Left renal cortex interstitium (tissue), 4 donors: Measurements from ENCODE around the gene CDK19. TPM values are rescaled to one million over a fixed set of nuclear protein-coding genes. Genes with fewer than 3 reads are reported as not detected.
"Not testable (repeated sequence)": the region's sequence is repeated elsewhere in the genome, so short reads cannot be mapped to it uniquely, and the experiment has no call there.

Source experiments
- DNase-seq, 4 donors: peaks; one replicate each; pipeline ENCODE4 v3.0.0-alpha.2; 2013; ENCODE audit warnings: low read depth in 4 of 4, low spot score in 2 of 4, missing footprints in 1 of 4
- polyA plus RNA-seq, 4 donors: library from polyadenylated mRNA; unstranded; fragments of 120-200 nt; gene quantifications; one replicate each; pipeline ENCODE4 v1.2.1, GENCODE V29; 2013; ENCODE audit not compliant: insufficient read length in 4 of 4

CDK19 gene
- polyA plus RNA-seq, 4 donors, result 30.8 to 41.6 (median 35.5) TPM

GRCh38 chr6:110761371-110761770 is 53.9 kb downstream of the CDK19 start:
- no peak for DNase-seq

GRCh38 chr6:110760589-110760988 is 54.7 kb downstream of the CDK19 start:
- no peak for DNase-seq

- DNase-seq, result not testable (repeated sequence)
These were observed 55.2 kb downstream of the CDK19 start for GRCh38 chr6:110760098-110760497.

GRCh38 chr6:110757926-110758325 is 57.3 kb downstream of the CDK19 start:
- DNase-seq, result no peak

GRCh38 chr6:110756817-110757216 is 58.5 kb downstream of the CDK19 start:
- DNase-seq, result no peak

- no peak for DNase-seq
These were observed 59.8 kb downstream of the CDK19 start for GRCh38 chr6:110755411-110755834.

GRCh38 chr6:110753936-110754668 is 61.2 kb downstream of the CDK19 start:
- DNase-seq, result not testable (repeated sequence)

GRCh38 chr6:110748453-110748852 is 66.8 kb downstream of the CDK19 start:
- DNase-seq, result no peak

GRCh38 chr6:110746680-110747079 is 68.6 kb downstream of the CDK19 start:
- DNase-seq, result no peak

GRCh38 chr6:110744991-110745390 is 70.3 kb downstream of the CDK19 start:
- DNase-seq, result no peak

- not testable (repeated sequence) for DNase-seq
These were observed 72.7 kb downstream of the CDK19 start for GRCh38 chr6:110742552-110742951.

- no peak for DNase-seq
These were observed 73.8 kb downstream of the CDK19 start for GRCh38 chr6:110741517-110741916.

- peak in 1 of 4 donors; percentile 4 for DNase-seq
These were observed 76.3 kb downstream of the CDK19 start for GRCh38 chr6:110738899-110739365.

GRCh38 chr6:110735666-110736065 is 79.6 kb downstream of the CDK19 start:
- DNase-seq, result no peak

- DNase-seq, result no peak
These were observed 83.4 kb downstream of the CDK19 start for GRCh38 chr6:110731898-110732297.

- no peak for DNase-seq
These were observed 84.1 kb downstream of the CDK19 start for GRCh38 chr6:110731196-110731595.

- no peak for DNase-seq
These were observed 86.8 kb downstream of the CDK19 start for GRCh38 chr6:110728501-110728900.

- no peak for DNase-seq
These were observed 92.3 kb downstream of the CDK19 start for GRCh38 chr6:110723017-110723416.

- no peak for DNase-seq
These were observed 95.2 kb downstream of the CDK19 start for GRCh38 chr6:110720066-110720465.

- not testable (repeated sequence) for DNase-seq
These were observed 95.7 kb downstream of the CDK19 start for GRCh38 chr6:110719601-110720000.

GRCh38 chr6:110714143-110714542 is 101.1 kb downstream of the CDK19 start:
- DNase-seq, result no peak

GRCh38 chr6:110712238-110712637 is 103.0 kb downstream of the CDK19 start:
- no peak for DNase-seq

- no peak for DNase-seq
These were observed 105.2 kb downstream of the CDK19 start for GRCh38 chr6:110710115-110710514.
